Fibroblast of peridontal ligament (primary cell): Measurements from ENCODE around the gene MEGF9.

Experiments
- DNase-seq: peaks from one replicate; pipeline ENCODE4 v3.0.0-alpha.2; 2010; ENCODE audit errors: extremely low read depth

Gene MEGF9

GRCh38 chr9:120730654-120731514 is 16.6 kb upstream of the MEGF9 start:
- DNase-seq = peak; percentile 88

GRCh38 chr9:120729791-120730241 is 15.5 kb upstream of the MEGF9 start:
- DNase-seq = no peak

GRCh38 chr9:120726484-120726883 is 12.2 kb upstream of the MEGF9 start:
- DNase-seq = no peak

DNA sequence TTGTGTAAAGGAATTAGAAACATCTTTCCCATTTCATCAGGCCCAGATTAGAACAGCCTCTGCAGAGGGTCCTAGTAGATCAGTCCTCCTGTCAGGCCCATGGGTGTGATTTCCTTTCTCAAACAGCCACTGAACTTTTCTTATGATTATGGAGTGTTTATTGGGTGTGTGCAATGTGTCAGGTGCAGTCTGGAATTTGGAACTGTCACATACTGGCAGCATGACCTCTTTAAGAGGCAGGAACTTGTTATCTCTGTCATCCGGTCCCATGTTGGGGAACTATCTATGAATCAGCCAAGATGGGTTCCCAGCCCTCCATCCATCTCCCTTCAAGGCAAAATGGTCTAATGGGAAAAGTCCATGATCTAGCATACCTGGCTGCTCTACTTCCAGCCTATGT is 11.6 kb upstream of the MEGF9 start:
- DNase-seq = no peak

DNA sequence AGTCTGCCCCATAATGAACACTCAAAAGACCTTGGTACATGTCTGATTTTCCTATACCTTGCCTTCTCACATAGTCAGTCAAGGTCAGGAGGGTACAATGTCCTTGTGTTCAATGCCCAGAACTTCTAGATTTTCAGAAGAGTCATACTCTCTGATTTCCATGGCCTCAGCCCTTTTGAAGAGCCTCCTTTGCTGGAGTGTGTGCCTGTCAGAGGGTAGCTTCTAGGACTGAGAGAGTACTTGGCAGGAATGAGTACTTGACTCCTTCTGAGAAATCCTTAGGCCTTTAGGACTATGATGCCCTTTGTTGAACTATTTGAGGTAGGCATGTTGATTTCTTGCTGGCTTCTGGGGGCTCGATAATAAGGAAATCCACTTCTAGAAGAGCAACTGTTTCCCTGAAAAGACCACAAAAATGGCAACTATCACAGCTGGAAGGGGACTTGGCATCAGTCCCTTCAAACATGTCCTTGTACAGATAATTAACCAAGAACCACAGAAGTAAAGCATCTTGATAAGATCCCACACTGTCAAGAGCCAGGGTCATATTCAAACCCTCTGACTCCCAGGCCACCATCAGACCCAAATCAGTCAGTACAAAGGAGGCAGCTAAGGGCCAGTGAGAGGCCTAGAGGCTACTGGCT is 10.6 kb upstream of the MEGF9 start:
- DNase-seq = no peak

- DNase-seq = peak; percentile 95
Measured at GRCh38 chr9:120723565-120723964, 9.3 kb upstream of the MEGF9 start.

- no peak for DNase-seq
Measured at GRCh38 chr9:120720404-120720803, 6.1 kb upstream of the MEGF9 start.

DNA sequence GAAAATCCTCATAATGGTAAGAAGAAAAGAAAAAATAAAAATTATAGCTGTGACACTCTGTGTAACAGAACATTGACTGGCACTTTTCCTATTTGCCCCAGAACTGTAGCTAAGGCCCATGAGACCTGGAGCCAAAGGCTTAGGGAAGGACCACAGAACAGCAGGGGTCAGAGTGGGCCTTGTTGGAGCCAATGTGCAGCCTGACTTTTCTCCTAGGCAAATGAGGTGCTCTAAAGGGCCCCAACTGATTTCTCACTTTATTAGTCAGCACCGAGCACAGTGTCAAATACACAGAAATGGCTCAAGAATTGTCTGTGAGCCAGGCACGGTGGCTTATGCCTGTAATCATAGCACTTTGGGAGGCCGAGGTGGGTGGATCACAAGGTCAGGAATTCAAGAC is 4.0 kb upstream of the MEGF9 start:
- no peak for DNase-seq

GRCh38 chr9:120717176-120717575 is 2.9 kb upstream of the MEGF9 start:
- no peak for DNase-seq

- DNase-seq = no peak
Measured at GRCh38 chr9:120716483-120716882, 2.2 kb upstream of the MEGF9 start.

- DNase-seq = peak; percentile 77
Measured at GRCh38 chr9:120715389-120715924, 1.2 kb upstream of the MEGF9 start.

- DNase-seq = no peak
Measured at GRCh38 chr9:120714846-120715388, 647 bp upstream of the MEGF9 start.

GRCh38 chr9:120713257-120714087 is 798 bp downstream of the MEGF9 start:
- no peak for DNase-seq

GRCh38 chr9:120712539-120713031 is 1.7 kb downstream of the MEGF9 start:
- no peak for DNase-seq

GRCh38 chr9:120711841-120712538 is 2.3 kb downstream of the MEGF9 start:
- DNase-seq = no peak

- DNase-seq = no peak
Measured at GRCh38 chr9:120711354-120711753, 2.9 kb downstream of the MEGF9 start.

DNA sequence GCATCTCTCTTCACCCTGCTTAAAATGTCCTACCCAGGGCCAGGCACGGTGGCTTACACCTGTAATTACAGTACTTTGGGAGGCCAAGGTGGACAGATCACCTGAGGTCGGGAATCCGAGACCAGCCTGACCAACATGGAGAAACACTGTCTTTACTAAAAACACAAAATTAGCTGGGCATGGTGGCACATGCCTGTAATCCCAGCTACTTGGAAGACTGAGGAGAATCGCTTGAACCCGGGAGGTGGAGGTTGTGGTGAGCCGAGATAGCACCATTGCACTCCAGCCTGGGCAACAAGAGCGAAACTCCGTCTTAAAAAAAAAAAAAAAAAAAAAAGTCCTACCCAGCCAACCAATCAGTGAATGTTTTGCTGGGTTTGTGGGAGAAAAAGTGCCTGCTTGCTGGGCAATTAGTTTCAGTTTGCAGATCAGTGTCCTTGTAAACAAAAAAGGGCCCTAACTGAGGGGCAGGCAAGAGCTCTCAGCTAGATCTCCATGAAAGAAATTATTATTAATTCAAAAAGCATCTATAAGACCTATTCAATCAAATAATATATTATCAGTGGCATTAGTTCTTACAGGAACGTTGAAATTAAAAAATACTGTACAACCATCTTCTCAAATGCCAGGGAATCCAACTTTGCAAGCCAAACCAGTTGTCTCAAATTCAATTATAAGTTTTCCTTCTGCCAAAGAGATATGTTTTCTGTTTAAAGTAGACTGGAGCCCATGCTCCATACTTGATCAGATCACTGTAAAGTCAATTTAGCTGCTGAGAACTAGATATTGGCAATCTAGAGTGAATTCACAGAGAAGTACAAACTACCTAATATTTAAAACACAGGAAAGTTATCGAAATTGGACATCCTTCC is 3.9 kb downstream of the MEGF9 start:
- peak; percentile 87 for DNase-seq

DNA sequence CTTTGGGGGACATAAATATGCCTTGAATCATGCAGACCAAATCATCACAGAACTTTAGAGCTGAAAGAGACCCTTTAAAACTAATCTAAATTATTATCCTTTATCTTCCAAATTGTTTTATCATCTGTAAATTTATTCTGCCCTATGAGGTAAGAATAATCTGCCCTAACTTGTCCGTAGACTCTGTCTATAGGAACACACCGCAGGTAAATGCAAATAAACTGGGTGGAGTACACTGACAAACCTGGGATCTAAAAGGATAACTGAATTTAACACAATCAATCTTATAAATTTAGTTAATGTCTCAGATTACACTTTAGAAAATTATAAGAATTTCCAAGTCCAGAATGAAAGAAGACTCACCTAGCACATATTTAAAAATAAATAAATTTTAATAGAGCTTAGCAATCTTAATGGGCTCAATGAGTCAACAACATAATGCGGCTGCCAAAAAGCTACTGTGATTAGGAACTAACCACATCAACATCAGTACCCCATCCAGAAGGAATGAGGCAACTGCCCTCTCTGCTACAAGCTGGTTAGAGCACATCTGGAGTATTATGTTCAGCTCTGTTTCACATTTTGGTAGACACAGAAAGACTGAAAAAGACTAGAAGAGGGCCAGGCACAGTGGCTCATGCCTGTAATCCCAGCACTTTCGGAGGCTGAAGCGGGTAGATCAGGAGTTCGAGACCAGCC is 5.6 kb downstream of the MEGF9 start:
- DNase-seq = peak; percentile 85

DNA sequence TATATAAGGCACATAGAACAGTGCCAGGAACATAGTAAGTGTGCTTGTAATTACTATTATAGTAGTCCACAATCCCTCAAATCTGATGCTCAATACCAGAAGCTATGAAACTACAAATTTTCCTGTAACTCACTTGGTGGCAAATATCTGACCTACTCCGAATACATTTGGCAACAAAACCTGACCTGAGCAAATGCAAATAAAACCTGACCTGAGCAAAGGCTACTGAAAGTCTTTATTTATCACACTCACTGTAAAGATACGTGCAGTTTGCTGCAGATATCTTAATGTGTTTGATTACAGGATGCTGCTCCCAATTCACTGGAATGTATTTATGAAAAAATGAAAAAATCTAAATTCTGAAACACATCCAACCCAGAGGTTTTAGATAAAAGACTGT is 7.1 kb downstream of the MEGF9 start:
- DNase-seq = no peak
